ENCODE measurements around the gene PROZ.

PROZ gene

GRCh38 chr13:113172419-113172926 is 14.0 kb downstream of the PROZ start:
- peaks cover 77% of the 10 kb centered on the region for H3K36me3 ChIP-seq (ENCODE audit: insufficient read depth, insufficient read length, low read length)
- DNase-seq (ENCODE audit: low read depth, low spot score) = no peak

GRCh38 chr13:113176280-113176679 is 17.8 kb downstream of the PROZ start:
- no peak overlapping the region for H3K9ac ChIP-seq (ENCODE audit: insufficient read length, low read depth)
- TF ChIP-seq SUZ12 (IDR thresholded peaks at IDR 0.05; ENCODE audit: extremely low read depth, insufficient read depth, insufficient read length) (no peak), YY1 (IDR thresholded peaks at IDR 0.05; ENCODE audit: insufficient read depth, insufficient read length) (no peak), ZNF274 (IDR thresholded peaks at IDR 0.05; ENCODE audit: low read depth, low read length) (no peak)
- no peaks in the 10 kb centered on the region for H3K4me1 ChIP-seq (ENCODE audit: insufficient read depth, insufficient read length)
- DNase-seq (ENCODE audit: low read depth, low spot score) = no peak
- no peaks in the 10 kb centered on the region for H3K9me3 ChIP-seq (ENCODE audit: insufficient read depth, low read length)
- H3K4me3 ChIP-seq (ENCODE audit: insufficient read length, low read depth) = no peak overlapping the region
- peaks cover 88% of the 10 kb centered on the region for H3K36me3 ChIP-seq (ENCODE audit: insufficient read depth, insufficient read length, low read length)
- H3K27me3 ChIP-seq (ENCODE audit: insufficient read depth, insufficient read length) = no peaks in the 10 kb centered on the region

More at GRCh38 chr13:113172419-113172926, 14.0 kb downstream of the PROZ start:
- no peaks in the 10 kb centered on the region for H3K4me1 ChIP-seq (ENCODE audit: insufficient read depth, insufficient read length)
- no peaks in the 10 kb centered on the region for H3K27me3 ChIP-seq (ENCODE audit: insufficient read depth, insufficient read length)
- no peak overlapping the region for H3K9ac ChIP-seq (ENCODE audit: insufficient read length, low read depth)
- H3K9me3 ChIP-seq (ENCODE audit: insufficient read depth, low read length) = no peaks in the 10 kb centered on the region
- no peak overlapping the region for H3K4me3 ChIP-seq (ENCODE audit: insufficient read length, low read depth)
- no peak for TF ChIP-seq SUZ12 (IDR thresholded peaks at IDR 0.05; ENCODE audit: extremely low read depth, insufficient read depth, insufficient read length)
- no peak for TF ChIP-seq ZNF274 (IDR thresholded peaks at IDR 0.05; ENCODE audit: low read depth, low read length)
- no peak for TF ChIP-seq YY1 (IDR thresholded peaks at IDR 0.05; ENCODE audit: insufficient read depth, insufficient read length)

- no peak for TF ChIP-seq SUZ12 (IDR thresholded peaks at IDR 0.05; ENCODE audit: extremely low read depth, insufficient read depth, insufficient read length)
- TF ChIP-seq ZNF274 (IDR thresholded peaks at IDR 0.05; ENCODE audit: low read depth, low read length) = no peak
- no peak for TF ChIP-seq YY1 (IDR thresholded peaks at IDR 0.05; ENCODE audit: insufficient read depth, insufficient read length)
- no peak overlapping the region for H3K4me3 ChIP-seq (ENCODE audit: insufficient read length, low read depth)
- no peak for DNase-seq (ENCODE audit: low read depth, low spot score)
- no peaks in the 10 kb centered on the region for H3K4me1 ChIP-seq (ENCODE audit: insufficient read depth, insufficient read length)
- no peaks in the 10 kb centered on the region for H3K9me3 ChIP-seq (ENCODE audit: insufficient read depth, low read length)
- H3K27me3 ChIP-seq (ENCODE audit: insufficient read depth, insufficient read length) = no peaks in the 10 kb centered on the region
- peaks cover 88% of the 10 kb centered on the region for H3K36me3 ChIP-seq (ENCODE audit: insufficient read depth, insufficient read length, low read length)
- no peak overlapping the region for H3K9ac ChIP-seq (ENCODE audit: insufficient read length, low read depth)
Observed at GRCh38 chr13:113176822-113177221, 18.4 kb downstream of the PROZ start.

- no peak overlapping the region for H3K9ac ChIP-seq (ENCODE audit: insufficient read length, low read depth)
- no peaks in the 10 kb centered on the region for H3K9me3 ChIP-seq (ENCODE audit: insufficient read depth, low read length)
- peaks cover 84% of the 10 kb centered on the region for H3K36me3 ChIP-seq (ENCODE audit: insufficient read depth, insufficient read length, low read length)
- no peaks in the 10 kb centered on the region for H3K27me3 ChIP-seq (ENCODE audit: insufficient read depth, insufficient read length)
- TF ChIP-seq SUZ12 (IDR thresholded peaks at IDR 0.05; ENCODE audit: extremely low read depth, insufficient read depth, insufficient read length) (no peak), YY1 (IDR thresholded peaks at IDR 0.05; ENCODE audit: insufficient read depth, insufficient read length) (no peak), ZNF274 (IDR thresholded peaks at IDR 0.05; ENCODE audit: low read depth, low read length) (no peak)
- H3K4me1 ChIP-seq (ENCODE audit: insufficient read depth, insufficient read length) = no peaks in the 10 kb centered on the region
- H3K4me3 ChIP-seq (ENCODE audit: insufficient read length, low read depth) = no peak overlapping the region
- no peak for DNase-seq (ENCODE audit: low read depth, low spot score)
Observed at GRCh38 chr13:113178070-113178895, 19.8 kb downstream of the PROZ start.

- TF ChIP-seq YY1 (IDR thresholded peaks at IDR 0.05; ENCODE audit: insufficient read depth, insufficient read length) = no peak
- no peak for TF ChIP-seq SUZ12 (IDR thresholded peaks at IDR 0.05; ENCODE audit: extremely low read depth, insufficient read depth, insufficient read length)
- TF ChIP-seq ZNF274 (IDR thresholded peaks at IDR 0.05; ENCODE audit: low read depth, low read length) = no peak
- Histone ChIP-seq H3K36me3 (ENCODE audit: insufficient read depth, insufficient read length, low read length) (peaks cover 88% of the 10 kb centered on the region), H3K9me3 (ENCODE audit: insufficient read depth, low read length) (no peaks in the 10 kb centered on the region), H3K4me3 (ENCODE audit: insufficient read length, low read depth) (no peak overlapping the region), H3K9ac (ENCODE audit: insufficient read length, low read depth) (no peak overlapping the region), H3K27me3 (ENCODE audit: insufficient read depth, insufficient read length) (no peaks in the 10 kb centered on the region), H3K4me1 (ENCODE audit: insufficient read depth, insufficient read length) (no peaks in the 10 kb centered on the region)
- no peak for DNase-seq (ENCODE audit: low read depth, low spot score)
Observed at GRCh38 chr13:113178896-113179167, 20.4 kb downstream of the PROZ start.

GRCh38 chr13:113179374-113180230 is 21.2 kb downstream of the PROZ start:
- Histone ChIP-seq H3K4me1 (ENCODE audit: insufficient read depth, insufficient read length) (no peaks in the 10 kb centered on the region), H3K9ac (ENCODE audit: insufficient read length, low read depth) (no peak overlapping the region), H3K9me3 (ENCODE audit: insufficient read depth, low read length) (no peaks in the 10 kb centered on the region), H3K27me3 (ENCODE audit: insufficient read depth, insufficient read length) (no peaks in the 10 kb centered on the region), H3K36me3 (ENCODE audit: insufficient read depth, insufficient read length, low read length) (peaks cover 86% of the 10 kb centered on the region), H3K4me3 (ENCODE audit: insufficient read length, low read depth) (no peak overlapping the region)
- no peak for TF ChIP-seq ZNF274 (IDR thresholded peaks at IDR 0.05; ENCODE audit: low read depth, low read length)
- no peak for TF ChIP-seq SUZ12 (IDR thresholded peaks at IDR 0.05; ENCODE audit: extremely low read depth, insufficient read depth, insufficient read length)
- no peak for TF ChIP-seq YY1 (IDR thresholded peaks at IDR 0.05; ENCODE audit: insufficient read depth, insufficient read length)
- peak; percentile 54 for DNase-seq (ENCODE audit: low read depth, low spot score)

- Histone ChIP-seq H3K4me3 (ENCODE audit: insufficient read length, low read depth) (no peak overlapping the region), H3K36me3 (ENCODE audit: insufficient read depth, insufficient read length, low read length) (peaks cover 80% of the 10 kb centered on the region), H3K9ac (ENCODE audit: insufficient read length, low read depth) (no peak overlapping the region), H3K4me1 (ENCODE audit: insufficient read depth, insufficient read length) (no peaks in the 10 kb centered on the region), H3K9me3 (ENCODE audit: insufficient read depth, low read length) (no peaks in the 10 kb centered on the region), H3K27me3 (ENCODE audit: insufficient read depth, insufficient read length) (no peaks in the 10 kb centered on the region)
- TF ChIP-seq YY1 (IDR thresholded peaks at IDR 0.05; ENCODE audit: insufficient read depth, insufficient read length) (no peak), SUZ12 (IDR thresholded peaks at IDR 0.05; ENCODE audit: extremely low read depth, insufficient read depth, insufficient read length) (no peak), ZNF274 (IDR thresholded peaks at IDR 0.05; ENCODE audit: low read depth, low read length) (no peak)
- DNase-seq (ENCODE audit: low read depth, low spot score) = no peak
Observed at GRCh38 chr13:113182046-113182445, 23.6 kb downstream of the PROZ start.

All from NT2/D1 (cell line).